PC-3 (cell line): ENCODE results near the gene GPBP1.

Experiments
- EZH2 ChIP-seq: fragments of 300-600 bp; sonication (generic); IDR thresholded peaks from one replicate; pipeline ENCODE4 v1.6.1; 2017; ENCODE audit warnings: antibody characterized with exemption, mild to moderate bottlenecking, low read length; ENCODE audit not compliant: unreplicated experiment
- EZH2phosphoT487 ChIP-seq: fragments of 300-600 bp; sonication (generic); IDR thresholded peaks from 2 replicates; pipeline ENCODE4 v1.6.1; 2018; ENCODE audit warnings: mild to moderate bottlenecking, antibody characterized with exemption, low read length, borderline replicate concordance
- TF ChIP-seq, protein P1 (sequence below): fragments of 300-600 bp; sonication (generic); conservative IDR thresholded peaks from 2 replicates; pipeline ENCODE4 v1.5.1; 2017; ENCODE audit warnings: antibody characterized with exemption, low read depth, mild to moderate bottlenecking, low read length

DNA sequence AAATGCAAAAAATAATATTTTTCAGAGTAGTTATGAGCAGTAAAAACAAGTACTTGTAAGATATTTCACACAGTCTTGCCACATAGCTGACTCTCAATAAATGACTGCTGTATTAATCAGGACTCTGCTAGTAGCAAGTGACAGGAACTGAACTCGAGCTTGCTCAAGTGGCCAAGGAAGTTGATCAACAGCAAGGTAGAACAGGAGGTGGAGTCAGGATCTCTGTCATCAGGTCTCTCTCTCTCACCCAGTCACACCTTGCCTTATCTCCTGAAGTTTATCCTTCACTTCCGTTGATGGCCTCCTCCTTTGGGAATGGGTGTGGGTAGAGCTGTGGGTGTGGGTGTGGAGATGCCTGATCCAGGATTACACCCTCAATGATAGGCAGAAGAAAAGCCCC lies 107.0 kb downstream of the GPBP1 start:
- TF ChIP-seq, protein P1, sequence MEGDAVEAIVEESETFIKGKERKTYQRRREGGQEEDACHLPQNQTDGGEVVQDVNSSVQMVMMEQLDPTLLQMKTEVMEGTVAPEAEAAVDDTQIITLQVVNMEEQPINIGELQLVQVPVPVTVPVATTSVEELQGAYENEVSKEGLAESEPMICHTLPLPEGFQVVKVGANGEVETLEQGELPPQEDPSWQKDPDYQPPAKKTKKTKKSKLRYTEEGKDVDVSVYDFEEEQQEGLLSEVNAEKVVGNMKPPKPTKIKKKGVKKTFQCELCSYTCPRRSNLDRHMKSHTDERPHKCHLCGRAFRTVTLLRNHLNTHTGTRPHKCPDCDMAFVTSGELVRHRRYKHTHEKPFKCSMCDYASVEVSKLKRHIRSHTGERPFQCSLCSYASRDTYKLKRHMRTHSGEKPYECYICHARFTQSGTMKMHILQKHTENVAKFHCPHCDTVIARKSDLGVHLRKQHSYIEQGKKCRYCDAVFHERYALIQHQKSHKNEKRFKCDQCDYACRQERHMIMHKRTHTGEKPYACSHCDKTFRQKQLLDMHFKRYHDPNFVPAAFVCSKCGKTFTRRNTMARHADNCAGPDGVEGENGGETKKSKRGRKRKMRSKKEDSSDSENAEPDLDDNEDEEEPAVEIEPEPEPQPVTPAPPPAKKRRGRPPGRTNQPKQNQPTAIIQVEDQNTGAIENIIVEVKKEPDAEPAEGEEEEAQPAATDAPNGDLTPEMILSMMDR: no peak
- no peak for TF ChIP-seq EZH2
- no peak for TF ChIP-seq EZH2phosphoT487
